HepG2 (cell line): ENCODE results near the gene CBFA2T2. TPM values are rescaled to one million over a fixed set of nuclear protein-coding genes. Genes with fewer than 3 reads are reported as not detected.

ENCODE experiments used
- ATAC-seq: fragments of 200-7000 bp; cut with Tn5 transposase; 3 replicates; pipeline ENCODE4 v1.9.1; 2020; ENCODE audit warnings: mild to moderate bottlenecking, moderate library complexity
- BruUV-seq: library from RNA; stranded (reverse); fragments of 400-500 nt; replicated peaks from 2 replicates; lab custom pipeline; 2021; lab: Mats Ljungman, UMichigan
- CTCF ChIA-PET: fragments of 300-600 bp; formaldehyde crosslinking; extraction: SDS; loops from one replicate; lab custom pipeline; 2021; ENCODE audit warnings: low total read pairs, inconsistent platforms, low intra/inter-chr PET ratio; lab: Yijun Ruan, JAX
- POLR2A ChIA-PET: fragments of 350-600 bp; sonication (Branson Sonifier 250); formaldehyde crosslinking; loops from one replicate; lab custom pipeline; 2020; ENCODE audit warnings: antibody characterized with exemption, inconsistent platforms; lab: Yijun Ruan, JAX
- DNase-seq: peaks from one replicate; pipeline ENCODE4 v3.0.0-alpha.2; 2015; ENCODE audit warnings: low spot score
- FAIRE-seq: peaks from 3 replicates; lab custom pipeline; 2011; peaks lifted over from hg19 to GRCh38; lab: Jason Lieb, UNC
- H2AFZ ChIP-seq: one replicate; pipeline ENCODE4 v1.6.1; 2011; ENCODE audit warnings: low read length, inconsistent platforms
- H3K27ac ChIP-seq: fragments of 300-600 bp; 3 replicates; pipeline ENCODE4 v1.8.0; 2011; ENCODE audit warnings: mixed run types, mild to moderate bottlenecking, mixed read lengths, low read length, inconsistent platforms; ENCODE audit not compliant: insufficient read depth; ENCODE audit errors: extremely low read length
- H3K27me3 ChIP-seq, 2 experiments: fragments of 200-600 bp in 1 of 2; 2 replicates in 1 of 2; 3 replicates in 1 of 2; pipeline versions ENCODE4 v1.6.0 to v1.8.0; 2011; ENCODE audit warnings: low read length in 2 of 2, mild to moderate bottlenecking in 2 of 2, moderate library complexity in 2 of 2, inconsistent platforms in 1 of 2; ENCODE audit not compliant: insufficient read depth in 2 of 2, control insufficient read depth in 1 of 2
- H3K36me3 ChIP-seq, 2 experiments: fragments of 200-600 bp in 1 of 2; replicated peaks in 1 of 2; 2 replicates in 1 of 2; 3 replicates in 1 of 2; pipeline versions ENCODE4 v1.5.1 to v1.8.0; 2011; ENCODE audit warnings: low read length in 2 of 2, inconsistent platforms in 1 of 2; ENCODE audit not compliant: insufficient read depth in 2 of 2, control insufficient read depth in 1 of 2
- H3K4me1 ChIP-seq: 2 replicates; pipeline ENCODE4 v1.5.1; 2012; ENCODE audit warnings: low read length, inconsistent platforms; ENCODE audit not compliant: insufficient read depth
- H3K4me2 ChIP-seq: 2 replicates; pipeline ENCODE4 v1.6.0; 2011; ENCODE audit warnings: low read depth, low read length, inconsistent platforms
- H3K4me3 ChIP-seq, 3 experiments: fragments of 200-600 bp in 1 of 3; sonication (generic), shearing (Covaris generic) in 1 of 3; replicated peaks in 1 of 3; 2 replicates each; pipeline ENCODE4 v1.5.1; 2011 to 2016; ENCODE audit warnings: low read length in 3 of 3, inconsistent platforms in 2 of 3, low read depth in 2 of 3, mild to moderate bottlenecking in 2 of 3, control low read depth in 1 of 3, mixed read lengths in 1 of 3; ENCODE audit not compliant: insufficient read depth in 1 of 3
- H3K79me2 ChIP-seq: one replicate; pipeline ENCODE4 v1.6.1; 2011; ENCODE audit warnings: low read length, inconsistent platforms; ENCODE audit not compliant: insufficient read depth
- H3K9ac ChIP-seq: 2 replicates; pipeline ENCODE4 v1.6.0; 2011; ENCODE audit warnings: mild to moderate bottlenecking, low read depth, low read length, inconsistent platforms; ENCODE audit not compliant: insufficient read depth
- H3K9me3 ChIP-seq: 2 replicates; pipeline ENCODE4 v1.5.1; 2012; ENCODE audit warnings: mild to moderate bottlenecking, low read length
- H4K20me1 ChIP-seq: 2 replicates; pipeline ENCODE4 v1.6.0; 2011; ENCODE audit warnings: inconsistent platforms, mild to moderate bottlenecking, low read length, moderate library complexity; ENCODE audit not compliant: insufficient read depth
- AHR ChIP-seq: IDR thresholded peaks from 2 replicates; pipeline ENCODE4 v1.6.1; 2018; ENCODE audit warnings: missing genetic modification reagents, missing compliant biosample characterization
- BRD4 ChIP-seq: sonication (generic); formaldehyde crosslinking; IDR thresholded peaks from 2 replicates; pipeline ENCODE4 v1.4.0; 2020; ENCODE audit warnings: missing genetic modification reagents
- CCDC6 ChIP-seq: sonication (generic); formaldehyde crosslinking; IDR thresholded peaks from 2 replicates; pipeline ENCODE4 v1.8.1; 2022; ENCODE audit warnings: mild to moderate bottlenecking, missing genetic modification reagents, moderate library complexity
- CENPBD1 ChIP-seq: sonication (generic); formaldehyde crosslinking; IDR thresholded peaks from 2 replicates; pipeline ENCODE4 v1.8.0; 2022; ENCODE audit warnings: missing genetic modification reagents, low read depth, mild to moderate bottlenecking, borderline replicate concordance
- GLMP ChIP-seq: sonication (generic); formaldehyde crosslinking; IDR thresholded peaks from 2 replicates; pipeline ENCODE4 v1.9.0; 2021; ENCODE audit warnings: missing genetic modification reagents, mild to moderate bottlenecking, borderline replicate concordance
- KIAA2018 ChIP-seq: sonication (generic); formaldehyde crosslinking; IDR thresholded peaks from 2 replicates; pipeline ENCODE4 v1.5.0; 2020; ENCODE audit warnings: mild to moderate bottlenecking, missing genetic modification reagents, borderline replicate concordance
- MEIS1 ChIP-seq: sonication (generic); formaldehyde crosslinking; IDR thresholded peaks from 2 replicates; pipeline ENCODE4 v1.9.0; 2021; ENCODE audit warnings: mild to moderate bottlenecking, missing genetic modification reagents, moderate library complexity, borderline replicate concordance
- RFX5 ChIP-seq: IDR thresholded peaks from 2 replicates; pipeline ENCODE4 v1.6.1; 2011; ENCODE audit warnings: low read depth, low read length, improper control_type of control experiment
- TGIF2 ChIP-seq: IDR thresholded peaks from 2 replicates; pipeline ENCODE4 v1.6.1; 2016; ENCODE audit warnings: control low read depth, missing compliant biosample characterization
- ZNF251 ChIP-seq: sonication (generic); formaldehyde crosslinking; IDR thresholded peaks from 2 replicates; pipeline ENCODE4 v1.9.0; 2021; ENCODE audit warnings: mild to moderate bottlenecking, missing genetic modification reagents
- ZNF614 ChIP-seq: IDR thresholded peaks from 2 replicates; pipeline ENCODE4 v1.6.1; 2018; ENCODE audit warnings: missing biosample characterization, missing genetic modification reagents, inconsistent platforms, borderline replicate concordance
- WGBS: methylation state at CpG from one replicate; pipeline ENCODE4 v1.1.6; 2017; ENCODE audit warnings: low lambda C conversion rate; 5-methylcytosine and 5-hydroxymethylcytosine counted together
- in situ Hi-C: cut with HindIII; loops from 2 replicates; pipeline ENCODE4 v1.10.0; 2017; ENCODE audit warnings: low pct_unique_long_range_greater_than_20kb; ENCODE audit not compliant: extremely low pct_ligation_motif_present
- intact Hi-C: fragments of 100-400 bp; cut with micrococcal nuclease; formaldehyde crosslinking; loops from one replicate; pipeline ENCODE4 v1.10.0; 2022; ENCODE audit not compliant: unreplicated experiment
- polyA plus RNA-seq, 8 experiments: library from polyadenylated mRNA; depleted of rRNA in 3 of 8; stranded (reverse) in 7 of 8; unstranded in 1 of 8; fragments of >200 nt; fragmentation: Illumina TruSeq in 4 of 8; extraction: Trizol in 4 of 8; gene quantifications; 2 replicates each; pipeline versions ENCODE4 v1.2.1 to v1.2.3, GENCODE V29; 2011 to 2016; ENCODE audit warnings: low read depth in 4 of 8, missing spikeins in 1 of 8, mixed read lengths in 1 of 8; ENCODE audit not compliant: insufficient read depth in 1 of 8
- total RNA-seq, 5 experiments: library from RNA; depleted of rRNA; stranded (reverse); fragments of >200 nt; fragmentation: Illumina TruSeq; extraction: Trizol; gene quantifications; 2 replicates each; pipeline ENCODE4 v1.2.3, GENCODE V29; 2016; ENCODE audit warnings: low read depth in 1 of 5

CBFA2T2 gene
- total and polyA plus RNA-seq, 2 of the 13 experiments (the other 11 are each of a cell fraction or from before 2014, with no cell fraction given), result 6.3 to 21.2 TPM

- ChIA-PET CTCF (no interaction called here), POLR2A (no interaction called here)
- no peaks in the 10 kb centered on the region for H3K9me3 ChIP-seq
- ATAC-seq (peak; percentile 55), DNase-seq (no peak), FAIRE-seq (no peak)
- H3K79me2 ChIP-seq, result no peaks in the 10 kb centered on the region
- peak overlapping the region in 2 of 3 experiments; percentile 10 to 38; a peak in 3 of 6 replicates for H3K4me3 ChIP-seq
- 5% methylated on average over 6 of the region's 6 CpGs for WGBS
- intact Hi-C loops (no loop called here), in situ Hi-C loops (no loop called here)
- no peaks in the 10 kb centered on the region for H3K36me3 ChIP-seq
- H3K27me3 ChIP-seq, result peaks cover 0 to 10% of the 10 kb centered on the region in 2 experiments; a peak in 4 of 5 replicates
- no peaks in the 10 kb centered on the region for H4K20me1 ChIP-seq
- peak overlapping the region; percentile 79 for H3K4me2 ChIP-seq
- peak overlapping the region; percentile 41 for H3K9ac ChIP-seq
- peaks cover 31% of the 10 kb centered on the region for H3K4me1 ChIP-seq
- H3K27ac ChIP-seq, result no peak overlapping the region
- BruUV-seq, result no TSS peak
- no peak overlapping the region for H2AFZ ChIP-seq
- TF ChIP-seq RFX5 (no peak), ZNF251 (CRISPR knock-in tag) (no peak), GLMP (no peak), AHR (CRISPR knock-in tag) (no peak), ZNF614 (CRISPR knock-in tag) (0 out of 2 replicates have a peak, but pooled peaks have one; percentile 23), CCDC6 (no peak), KIAA2018 (CRISPR knock-in tag) (no peak), TGIF2 (no peak), BRD4 (CRISPR knock-in tag) (no peak), MEIS1 (CRISPR knock-in tag) (no peak), CENPBD1 (CRISPR knock-in tag) (no peak)
These were observed 7.3 kb upstream of the CBFA2T2 start for GRCh38 chr20:33482581-33482980.
